ENCODE data around the gene RCC2.
"Not testable (repeated sequence)": the region's sequence is repeated elsewhere in the genome, so short reads cannot be mapped to it uniquely, and the experiment has no call there.

RCC2 gene

GRCh38 chr1:17419626-17420328, 19.7 kb downstream of the RCC2 start:
- peak; percentile 59 for DNase-seq (ENCODE audit: low spot score)

DNA sequence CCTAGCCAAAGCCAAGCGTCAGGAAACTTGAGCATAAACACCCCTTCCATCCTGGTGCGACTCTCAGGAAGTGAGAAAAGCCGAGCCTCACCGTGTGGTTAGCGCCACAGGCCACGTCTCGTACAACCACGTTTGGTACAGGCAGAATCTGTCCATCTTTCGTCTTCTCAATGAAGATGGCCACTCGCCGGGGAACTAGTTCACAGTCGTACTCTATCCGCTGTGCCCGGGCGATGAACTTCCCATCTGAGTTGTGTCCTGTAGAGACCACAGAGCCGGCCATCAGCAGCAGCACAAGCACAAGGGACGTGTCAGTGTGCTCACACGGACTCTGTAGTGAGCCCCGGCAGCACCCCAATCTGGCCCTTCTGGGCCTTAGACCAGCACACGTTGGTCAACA, 23.1 kb downstream of the RCC2 start:
- DNase-seq (ENCODE audit: low spot score), result no peak

DNA sequence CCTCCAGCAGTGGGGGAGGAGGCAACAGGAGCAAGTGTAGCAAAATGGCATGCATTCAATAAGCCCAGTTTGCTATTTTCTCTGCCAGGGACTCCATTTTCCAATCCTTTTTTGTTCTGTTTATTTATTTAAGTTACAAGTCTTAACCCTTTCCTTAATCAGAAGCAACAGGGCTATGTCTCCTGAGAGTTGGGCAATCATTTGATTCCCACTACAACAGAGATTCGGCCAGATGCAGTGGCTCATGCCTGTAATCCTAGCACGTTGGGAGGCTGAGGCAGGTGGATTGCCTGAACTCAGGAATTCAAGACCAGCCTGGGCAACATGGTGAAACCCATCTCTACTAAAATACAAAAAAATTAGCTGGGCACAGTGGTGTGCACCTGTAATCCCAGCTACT, 25.5 kb downstream of the RCC2 start:
- no peak for DNase-seq (ENCODE audit: low spot score)

DNA sequence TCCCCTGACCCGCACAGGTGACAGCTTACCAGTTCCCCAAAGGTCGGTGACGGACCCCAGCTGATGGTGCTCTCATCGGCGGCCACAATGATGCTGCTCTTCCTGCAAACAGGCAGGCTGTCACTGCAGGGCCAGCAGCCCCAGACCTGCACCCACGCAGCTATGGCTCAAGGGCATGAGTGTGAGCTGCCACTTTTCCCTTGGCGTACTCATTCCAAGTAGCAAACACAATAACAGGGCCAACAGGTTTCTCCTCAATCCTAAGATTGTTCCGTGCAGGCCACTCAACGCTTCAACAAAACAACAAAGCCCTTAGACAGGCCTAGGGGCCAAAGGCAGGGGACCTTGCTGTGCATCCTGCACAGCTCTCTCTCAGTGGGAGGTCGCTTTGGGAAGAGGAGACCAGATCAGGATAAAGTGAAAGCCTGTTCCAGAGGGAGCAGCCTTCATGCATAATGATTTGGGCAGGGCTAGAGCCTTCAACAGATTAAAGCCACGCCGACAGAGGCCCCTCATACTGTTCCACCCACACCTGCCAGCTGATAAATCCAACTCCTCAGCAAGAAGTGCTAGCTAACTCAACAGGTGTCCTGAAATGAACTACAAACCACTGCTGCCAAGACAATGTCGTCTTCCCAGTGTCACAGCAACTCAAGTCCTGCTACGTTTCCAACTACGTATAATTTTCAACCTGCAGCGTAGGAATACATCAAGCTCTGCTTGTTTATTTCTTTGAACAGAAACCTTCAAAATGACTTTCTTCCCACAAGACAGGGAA, 27.2 kb downstream of the RCC2 start:
- no peak for DNase-seq (ENCODE audit: low spot score)

DNA sequence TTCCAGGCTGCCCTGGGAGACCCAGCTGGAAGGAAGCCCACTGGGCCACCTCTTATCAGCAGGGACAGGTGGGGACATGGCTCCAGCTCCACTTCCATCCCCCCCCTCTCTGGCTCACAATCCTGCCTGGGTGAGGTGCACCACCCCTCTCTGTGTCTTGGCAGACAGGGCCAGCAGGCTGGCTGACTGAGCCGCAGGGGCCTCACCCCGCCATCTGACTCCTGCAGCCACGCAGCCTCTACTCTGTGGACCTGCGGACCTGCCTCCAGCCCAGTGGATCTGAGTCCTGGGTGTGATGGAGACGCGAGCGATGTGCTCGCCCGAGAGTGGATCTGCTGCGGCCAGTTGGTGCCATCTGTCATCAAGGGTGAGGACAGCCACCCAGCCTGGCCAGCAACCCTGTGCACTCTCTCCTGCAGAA, 30.1 kb downstream of the RCC2 start:
- no peak for DNase-seq (ENCODE audit: low spot score)

- DNase-seq (ENCODE audit: low spot score), result not testable (repeated sequence)
Measured at GRCh38 chr1:17407786-17408514, 31.5 kb downstream of the RCC2 start.

DNA sequence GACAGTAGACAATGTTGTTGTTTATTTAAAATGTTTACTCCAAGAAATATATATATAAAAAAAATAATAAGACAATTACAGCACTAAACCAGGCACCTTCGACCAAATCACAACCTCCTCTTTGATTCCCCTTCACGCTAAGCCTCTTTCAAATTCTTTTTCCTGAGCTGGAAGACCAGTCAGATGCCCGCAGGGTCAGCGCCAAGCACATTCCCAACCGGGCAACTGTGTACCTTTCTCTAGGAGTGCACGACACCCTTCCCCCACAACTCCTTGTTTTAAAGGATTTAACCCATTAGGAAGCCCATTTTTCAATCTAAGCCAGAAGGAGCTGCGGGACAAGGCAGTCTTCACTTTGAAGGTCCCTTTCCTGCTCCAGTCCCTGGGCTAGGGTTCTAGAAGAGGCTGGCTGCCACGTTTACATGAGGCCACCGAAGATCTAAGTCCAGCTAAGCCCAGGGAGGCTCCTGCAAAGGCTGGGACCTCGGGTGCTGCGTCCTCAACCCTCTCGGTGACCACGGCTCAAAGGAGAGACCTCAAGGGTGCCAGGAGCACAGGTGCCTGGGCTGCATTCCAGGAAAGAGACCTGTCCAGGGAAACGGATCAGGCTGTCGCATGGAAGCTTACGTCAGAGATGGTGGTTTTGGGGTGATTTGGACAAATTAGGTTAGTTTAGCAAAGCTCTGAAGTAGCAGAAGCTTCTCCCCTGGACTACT, 32.6 kb downstream of the RCC2 start:
- not testable (repeated sequence) for DNase-seq (ENCODE audit: low spot score)

- peak; percentile 35 for DNase-seq (ENCODE audit: low spot score)
Measured at GRCh38 chr1:17405898-17406759, 33.3 kb downstream of the RCC2 start.

DNA sequence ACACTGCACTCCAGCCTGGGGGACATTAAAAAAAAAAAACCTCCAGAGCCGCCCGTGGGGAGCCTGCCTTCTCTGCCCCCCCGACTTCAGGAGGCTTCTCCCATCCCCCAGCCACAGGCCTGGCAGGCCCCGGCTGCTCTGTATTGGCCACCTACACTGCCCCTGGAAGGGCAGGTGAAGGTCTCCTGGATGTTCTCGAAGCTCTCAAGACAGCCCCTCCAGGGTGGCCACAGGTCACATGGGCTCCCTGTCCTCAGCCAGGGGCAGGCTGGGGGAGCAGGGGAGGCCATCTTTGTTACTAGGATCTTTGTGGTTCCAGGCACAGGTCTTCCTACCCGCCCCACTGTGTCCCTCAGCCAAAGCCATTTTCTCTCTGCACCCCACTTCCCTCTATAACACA, 34.7 kb downstream of the RCC2 start:
- no peak for DNase-seq (ENCODE audit: low spot score)

DNA sequence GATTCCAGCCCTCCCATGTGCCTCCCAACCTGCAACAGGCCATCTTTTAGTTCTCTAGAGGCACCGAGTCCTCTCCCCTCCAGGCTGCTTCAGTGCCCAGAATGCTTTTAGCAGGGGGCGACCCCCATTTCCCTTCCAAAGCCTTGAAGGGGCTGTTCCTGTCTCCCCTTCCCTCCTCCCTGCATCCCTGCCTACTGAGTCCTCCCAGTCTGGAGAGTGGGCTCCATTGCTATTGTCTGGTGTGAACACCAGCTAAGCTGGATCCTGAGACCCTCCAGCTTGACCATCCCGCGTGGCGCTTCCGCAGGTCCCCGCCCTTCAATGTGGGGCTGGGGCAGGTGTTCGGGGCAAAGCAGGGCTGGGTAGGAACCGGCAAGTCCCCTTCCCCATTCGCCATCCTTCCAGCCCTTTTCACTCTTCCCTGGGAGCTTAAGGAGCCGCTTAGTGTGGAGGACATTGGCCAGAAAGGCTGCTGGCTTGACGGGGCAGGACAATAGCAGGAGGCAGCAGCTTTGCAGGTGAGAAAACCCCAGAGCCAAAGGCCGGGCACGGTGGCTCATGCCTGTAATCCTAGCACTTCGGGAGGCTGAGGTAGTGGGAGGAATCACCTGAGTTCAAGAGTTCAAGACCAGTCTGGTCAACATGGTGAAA, 35.3 kb downstream of the RCC2 start:
- no peak for DNase-seq (ENCODE audit: low spot score)

- DNase-seq (ENCODE audit: low spot score), result no peak
Measured at GRCh38 chr1:17403081-17403480, 36.4 kb downstream of the RCC2 start.

- DNase-seq (ENCODE audit: low spot score), result no peak
Measured at GRCh38 chr1:17401841-17402240, 37.6 kb downstream of the RCC2 start.

GRCh38 chr1:17400725-17401341, 38.6 kb downstream of the RCC2 start:
- no peak for DNase-seq (ENCODE audit: low spot score)

DNA sequence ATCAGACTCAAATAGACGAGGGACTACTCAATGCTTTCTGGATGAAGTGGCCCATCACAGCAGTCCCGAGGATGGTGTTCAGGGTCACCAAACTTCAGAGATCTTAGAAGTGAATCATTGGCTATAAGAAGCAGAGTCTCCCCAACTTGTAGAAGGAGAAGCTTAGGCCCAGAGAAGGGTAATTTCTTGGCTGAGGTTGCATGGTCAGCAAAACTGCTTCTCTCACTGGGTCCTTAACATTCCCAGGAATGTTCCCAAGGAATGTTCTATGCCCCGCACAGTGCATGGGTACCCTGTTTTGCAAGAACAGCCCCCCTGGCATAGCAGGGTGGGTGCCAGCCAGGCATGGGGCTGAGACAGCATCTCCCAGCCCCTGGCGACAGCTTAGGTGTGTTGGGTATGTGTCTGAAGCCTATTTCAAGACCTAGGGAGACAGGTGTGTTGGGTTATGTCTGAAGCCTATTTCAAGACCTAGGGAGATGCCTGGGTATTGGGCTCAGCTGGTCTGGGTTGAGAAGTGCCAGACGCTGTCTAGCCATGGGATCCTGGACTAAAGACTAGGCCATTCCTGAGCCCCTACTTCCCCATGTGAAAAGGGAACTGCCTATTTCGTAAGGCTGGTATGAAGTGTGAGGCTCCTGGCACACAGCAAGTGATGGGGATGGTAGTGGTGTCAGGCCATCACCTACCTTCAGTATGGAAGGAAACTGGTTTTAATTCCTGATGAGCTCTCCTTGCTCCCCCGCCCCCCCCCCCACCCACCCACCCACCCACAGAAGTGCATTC, 41.4 kb downstream of the RCC2 start:
- DNase-seq (ENCODE audit: low spot score), result no peak

- DNase-seq (ENCODE audit: low spot score), result no peak
Measured at GRCh38 chr1:17393230-17393629, 46.2 kb downstream of the RCC2 start.

GRCh38 chr1:17392199-17392740, 47.2 kb downstream of the RCC2 start:
- no peak for DNase-seq (ENCODE audit: low spot score)

DNA sequence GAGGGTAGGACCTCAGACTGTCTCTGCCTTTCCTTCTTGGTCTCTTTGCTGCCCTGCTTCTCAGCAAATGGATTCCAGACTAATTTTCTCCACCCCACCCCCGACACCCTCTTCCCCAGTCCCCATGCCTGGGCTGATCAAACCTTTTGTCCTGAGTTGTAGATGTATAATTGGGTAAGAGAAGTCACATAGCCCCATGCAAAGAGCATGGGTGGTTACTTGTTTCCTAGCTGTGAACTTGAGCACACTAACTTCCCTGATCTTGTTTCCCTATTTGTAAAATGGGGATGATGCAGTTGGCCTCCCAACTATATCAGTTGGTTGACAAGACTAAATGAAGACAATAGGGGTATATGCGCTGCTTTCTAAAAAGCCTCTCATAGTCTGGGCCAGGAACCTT, 58.3 kb downstream of the RCC2 start:
- no peak for DNase-seq (ENCODE audit: low spot score)

DNA sequence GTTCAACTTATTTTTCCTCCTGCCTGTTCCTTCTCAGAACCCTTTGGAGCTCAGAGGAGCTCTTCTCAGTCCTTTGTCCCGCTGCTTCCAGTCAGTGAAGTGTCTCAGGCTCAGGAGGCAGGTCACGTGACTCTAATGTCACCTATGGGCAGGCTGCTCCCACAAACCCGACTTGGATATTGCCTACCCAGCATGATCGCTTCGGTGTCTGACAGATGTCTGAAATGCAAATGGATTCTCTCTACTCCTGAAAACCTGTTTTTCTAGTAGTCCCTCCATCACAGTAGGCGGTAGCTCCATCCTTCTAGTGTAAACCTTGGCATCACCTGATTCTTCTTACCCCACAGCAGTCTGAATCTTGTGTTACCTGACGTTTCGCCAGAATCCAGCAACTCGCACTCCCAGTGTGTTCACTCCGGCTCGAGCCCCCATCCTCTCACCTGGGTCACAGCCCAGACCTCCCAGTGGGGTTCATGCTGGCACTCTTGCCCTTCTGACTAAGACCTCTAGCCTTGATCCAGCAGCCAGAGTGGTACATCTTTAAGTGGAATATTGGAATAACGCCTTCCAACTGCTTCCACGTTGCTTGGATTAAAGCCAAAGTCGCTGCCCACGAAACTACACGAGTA, 62.0 kb downstream of the RCC2 start:
- no peak for DNase-seq (ENCODE audit: low spot score)

DNA sequence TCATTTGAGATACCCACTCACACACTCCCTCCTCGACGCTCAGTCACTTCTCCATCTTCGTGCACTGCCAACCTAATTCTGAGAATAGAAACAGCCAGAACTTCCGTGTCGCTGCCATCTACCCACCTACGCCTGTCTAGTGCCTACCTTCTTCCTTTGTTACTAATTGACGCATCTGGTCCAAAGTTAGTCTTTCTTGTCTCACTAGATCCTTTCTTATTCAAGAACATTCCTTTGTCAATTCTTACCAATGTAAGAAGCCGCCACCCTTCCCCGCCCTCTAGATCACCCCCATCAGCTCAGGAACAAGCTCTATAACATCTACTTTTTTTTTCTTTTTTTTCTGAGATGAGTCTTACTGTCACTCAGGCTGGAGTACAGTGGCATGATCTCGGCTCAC, 63.8 kb downstream of the RCC2 start:
- DNase-seq (ENCODE audit: low spot score), result no peak
